ENCODE measurements around the gene TNFRSF13B.
"Not testable (repeated sequence)": the region's sequence is repeated elsewhere in the genome, so short reads cannot be mapped to it uniquely, and the experiment has no call there.

Gene TNFRSF13B

GRCh38 chr17:16971458-16972338, at the start of gene TNFRSF13B:
TSS of gene TNFRSF13B (minus strand) at chr17:16972118. CDS start at chr17:16972075, 43 bp downstream.
- no peak for DNase-seq

- DNase-seq: no peak
Observed at GRCh38 chr17:17021194-17021863, 49.4 kb upstream of the TNFRSF13B start.

- no peak for DNase-seq
Observed at GRCh38 chr17:17020821-17021193, 48.9 kb upstream of the TNFRSF13B start.

GRCh38 chr17:17019891-17020456, 48.1 kb upstream of the TNFRSF13B start:
- no peak for DNase-seq

- no peak for DNase-seq
Observed at GRCh38 chr17:17019430-17019762, 47.5 kb upstream of the TNFRSF13B start.

GRCh38 chr17:17018612-17019429, 46.9 kb upstream of the TNFRSF13B start:
- no peak for DNase-seq

DNA sequence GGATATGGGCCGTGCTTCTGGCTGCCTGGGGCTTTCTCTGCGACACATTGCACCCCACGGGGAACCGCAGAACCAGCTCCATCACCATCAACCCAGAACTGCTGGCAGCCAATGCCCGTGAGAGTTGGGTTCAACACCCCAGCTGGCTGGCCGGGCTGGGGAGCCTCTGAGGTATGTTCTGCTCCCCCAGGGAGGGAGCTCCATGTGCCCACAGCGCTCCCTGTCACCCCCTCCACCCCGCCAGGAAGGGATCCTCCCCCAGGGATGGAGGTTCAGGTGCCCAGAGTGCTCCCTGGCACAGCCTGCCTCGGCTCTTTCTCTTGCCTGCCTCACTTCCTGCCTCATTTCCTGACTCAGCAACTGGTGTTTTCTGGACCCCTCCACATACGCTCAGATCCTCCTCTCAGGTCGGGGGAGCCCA, 46.1 kb upstream of the TNFRSF13B start:
- DNase-seq: no peak

- no peak for DNase-seq
Observed at GRCh38 chr17:17017343-17018014, 45.6 kb upstream of the TNFRSF13B start.

- DNase-seq: peak in 1 of 2 experiments; percentile 18
Observed at GRCh38 chr17:17016199-17017197, 44.6 kb upstream of the TNFRSF13B start.

DNA sequence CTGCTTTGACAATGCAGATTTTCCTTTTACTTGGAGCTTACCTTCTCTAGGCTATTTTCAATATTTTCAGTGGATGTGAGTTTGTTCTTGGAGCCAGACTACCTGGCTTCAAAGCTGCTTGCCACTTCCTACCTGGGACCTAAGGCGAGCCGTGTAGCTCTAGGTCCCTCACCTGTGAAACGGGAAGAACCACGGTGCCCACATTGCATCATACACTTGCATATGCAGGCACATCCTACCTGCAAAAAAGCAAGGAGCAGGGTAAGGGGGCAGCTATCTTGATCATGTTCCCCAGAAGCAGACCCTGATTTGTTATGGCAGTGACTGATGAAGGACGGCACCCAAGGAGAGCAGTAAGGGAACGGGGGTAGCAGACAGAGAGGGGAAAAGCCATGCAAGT, 43.3 kb upstream of the TNFRSF13B start:
- DNase-seq: no peak

DNA sequence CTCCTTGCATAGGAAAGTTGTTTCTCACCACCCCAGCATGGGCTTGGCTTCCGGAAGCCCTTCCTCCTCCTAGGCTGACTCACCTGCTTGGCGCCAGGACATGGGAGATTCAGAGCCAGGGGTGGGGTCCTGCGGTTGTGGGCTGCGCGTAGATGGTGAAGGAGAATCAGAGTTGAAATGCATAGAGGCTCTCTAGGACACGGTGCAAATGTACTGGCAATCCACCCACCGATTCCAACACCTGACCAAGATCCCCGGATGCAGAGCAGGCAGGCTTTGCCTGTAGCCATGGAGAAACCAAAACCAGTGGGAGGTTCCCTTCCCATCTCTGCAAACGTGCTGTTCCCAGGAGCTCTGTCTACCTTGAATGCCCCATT, 42.8 kb upstream of the TNFRSF13B start:
- DNase-seq: not testable (repeated sequence)

DNA sequence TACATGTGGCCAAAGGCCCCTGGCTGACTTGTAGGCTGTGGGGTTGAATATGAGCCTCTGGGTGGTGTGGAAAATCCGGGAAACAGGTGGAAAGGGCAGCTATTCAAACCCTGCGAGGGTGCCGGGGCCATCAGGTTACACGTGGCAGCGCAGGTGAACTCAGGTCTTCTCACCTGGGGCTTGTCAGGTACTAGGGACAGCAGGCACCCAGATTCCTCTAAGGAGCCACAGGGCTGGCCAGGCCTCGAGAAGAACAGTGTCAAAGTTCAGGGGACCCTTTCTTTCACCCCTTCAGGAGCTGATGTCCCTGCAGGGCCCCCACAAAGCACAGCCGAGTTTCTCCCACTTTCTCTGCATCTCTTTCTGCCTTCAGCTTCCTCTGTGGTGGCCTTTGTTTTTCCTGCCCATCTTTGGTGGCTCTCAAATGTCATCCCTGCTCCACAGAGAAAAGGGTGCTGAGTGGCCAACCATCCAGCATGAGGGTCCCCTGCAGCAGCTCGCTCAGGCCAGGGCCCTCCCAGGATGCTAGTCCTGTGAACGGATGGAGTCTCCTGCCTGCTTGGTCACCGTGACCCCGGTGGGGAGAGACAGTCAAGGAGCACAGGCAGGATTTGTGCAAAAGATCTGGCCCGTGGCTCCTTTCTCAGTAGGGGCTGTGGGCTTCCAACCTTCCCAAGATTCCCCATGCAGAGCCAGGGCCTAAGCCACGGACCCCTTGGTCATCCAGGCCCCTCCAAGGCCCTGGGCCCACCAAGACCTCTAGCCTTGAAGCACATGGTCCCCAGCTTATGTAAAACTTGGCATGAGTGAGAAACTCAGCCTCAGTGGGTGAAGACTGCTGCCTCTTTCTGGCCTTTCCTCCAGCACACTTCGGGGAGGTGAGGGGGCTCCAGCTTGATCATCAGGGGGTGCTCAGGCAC, 42.2 kb upstream of the TNFRSF13B start:
- DNase-seq: not testable (repeated sequence)

DNA sequence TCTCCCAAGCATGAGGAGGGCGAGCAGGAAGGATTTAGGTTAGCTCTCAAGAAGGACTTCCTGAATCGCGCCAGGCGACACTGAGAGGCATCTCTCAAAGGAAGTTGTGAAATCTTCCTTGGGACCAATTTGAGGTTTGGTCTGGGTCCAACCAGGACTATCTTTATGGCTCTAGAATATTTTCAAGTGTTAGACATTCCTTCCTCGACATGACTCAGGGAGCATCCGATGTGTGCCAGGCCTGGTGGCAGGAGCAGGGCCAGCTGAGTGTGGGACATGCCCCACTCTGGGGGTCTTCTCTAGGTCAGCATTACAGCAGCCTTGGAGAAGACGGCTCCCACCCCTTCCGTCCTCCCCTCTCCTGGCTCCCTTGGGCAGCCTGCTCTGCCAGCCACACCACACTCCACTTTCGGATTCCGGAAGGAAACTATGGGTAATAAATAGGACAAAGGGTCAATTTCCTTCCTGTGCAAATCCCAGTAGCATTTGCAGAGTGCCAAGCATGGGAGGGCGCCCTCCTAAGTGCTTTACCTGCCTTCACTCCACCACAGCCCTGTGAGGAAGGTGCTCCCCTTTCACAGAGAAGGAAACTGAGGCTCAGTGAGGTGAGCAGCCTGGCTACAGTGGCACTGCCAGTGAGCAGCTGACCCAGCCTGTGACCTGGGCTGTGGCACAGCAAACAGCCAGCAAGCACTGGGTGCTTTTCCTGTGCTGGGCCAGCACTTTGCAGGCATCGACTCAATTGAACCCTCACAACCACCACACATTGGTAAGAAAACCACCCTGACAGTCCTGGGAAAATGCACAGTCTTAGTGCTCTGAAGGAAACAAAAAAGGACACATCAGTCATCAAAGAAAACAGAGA, 39.4 kb upstream of the TNFRSF13B start:
- not testable (repeated sequence) for DNase-seq

DNA sequence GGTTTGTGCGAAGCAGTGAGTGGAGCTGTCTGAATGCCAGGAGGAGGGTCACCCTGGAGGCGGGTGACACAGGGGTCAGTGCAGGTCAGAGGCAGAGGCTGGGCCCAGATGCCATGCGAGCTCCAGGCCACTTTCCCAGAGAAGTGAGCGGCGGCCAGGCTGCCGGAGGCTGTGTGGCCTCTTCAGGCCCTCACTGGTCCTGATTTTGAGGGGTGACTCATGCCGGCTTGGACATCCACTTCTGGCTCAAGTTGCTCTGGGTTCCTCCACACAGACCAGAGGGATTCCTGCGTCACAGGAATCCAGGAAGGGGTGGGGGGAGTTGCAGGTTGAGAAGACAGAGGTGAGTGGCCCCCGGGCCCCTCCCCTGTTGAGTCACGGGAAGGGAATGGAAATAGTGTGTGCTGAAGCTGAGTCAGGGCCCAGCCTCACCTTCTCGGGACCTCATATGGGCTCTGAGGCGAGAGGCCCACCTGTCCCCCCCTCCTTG, 38.7 kb upstream of the TNFRSF13B start:
- not testable (repeated sequence) for DNase-seq

GRCh38 chr17:17009972-17010371, 38.1 kb upstream of the TNFRSF13B start:
- not testable (repeated sequence) for DNase-seq

GRCh38 chr17:17008621-17009397, 36.9 kb upstream of the TNFRSF13B start:
- not testable (repeated sequence) for DNase-seq

DNA sequence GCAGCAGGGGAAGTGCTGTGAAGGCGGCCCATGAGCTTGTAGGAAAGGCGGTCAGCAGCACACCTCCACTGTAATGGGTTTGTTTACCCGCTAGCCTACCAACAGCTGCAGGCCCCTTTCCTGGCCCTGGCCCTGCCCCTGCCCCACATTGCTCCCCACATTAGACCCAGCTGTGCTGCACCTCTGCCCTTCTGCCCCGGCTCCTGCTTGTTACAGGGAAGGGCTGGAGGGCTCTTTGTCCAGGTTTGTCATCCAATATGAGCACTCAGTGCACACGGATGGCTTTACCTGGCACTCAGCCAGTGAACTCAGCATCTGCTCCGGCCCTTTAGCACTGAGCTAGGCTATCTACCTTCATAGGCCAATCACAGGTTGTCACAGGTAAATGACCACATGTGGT, 36.0 kb upstream of the TNFRSF13B start:
- not testable (repeated sequence) for DNase-seq
